Lower lobe of right lung (tissue), 2 donors: ENCODE results near the gene RFTN2. TPM values are rescaled to one million over a fixed set of nuclear protein-coding genes. Genes with fewer than 3 reads are reported as not detected.

ENCODE experiments used
- ATAC-seq, 2 donors: fragments of 200-7000 bp; cut with Tn5 transposase; one replicate each; pipeline ENCODE4 v1.9.1; 2020 to 2022; ENCODE audit warnings: mild to moderate bottlenecking in 2 of 2, moderate library complexity in 2 of 2
- DNase-seq: peaks from one replicate; pipeline ENCODE4 v3.0.0-alpha.2; 2020
- H3K27ac ChIP-seq: fragments of 200-600 bp; one replicate; pipeline ENCODE4 v1.8.0; 2022
- H3K27me3 ChIP-seq: fragments of 200-600 bp; one replicate; pipeline ENCODE4 v1.8.0; 2022; ENCODE audit warnings: low read depth
- H3K36me3 ChIP-seq: fragments of 200-600 bp; one replicate; pipeline ENCODE4 v1.8.0; 2022; ENCODE audit warnings: mild to moderate bottlenecking
- H3K4me1 ChIP-seq: fragments of 200-600 bp; one replicate; pipeline ENCODE4 v1.8.0; 2022
- H3K4me3 ChIP-seq: fragments of 200-600 bp; one replicate; pipeline ENCODE4 v1.8.0; 2022; ENCODE audit warnings: mild to moderate bottlenecking
- H3K9me3 ChIP-seq: fragments of 200-600 bp; one replicate; pipeline ENCODE4 v1.8.0; 2022
- intact Hi-C: fragments of 100-400 bp; cut with DNase I; formaldehyde crosslinking; loops from one replicate; pipeline ENCODE4 v1.11.0; 2022
- total RNA-seq: library from RNA; stranded (reverse); fragmentation: NEBNext Ultra II Directional; extraction: Animal tissue kit (Norgen Biotek cat#: 25700); gene quantifications from one replicate; pipeline ENCODE4 v1.2.1, GENCODE V29; 2021
- TF ChIP-seq, protein P1 (sequence below): fragments of 200-600 bp; IDR thresholded peaks from one replicate; pipeline ENCODE4 v1.8.0; 2022; ENCODE audit warnings: antibody characterized with exemption, mild to moderate bottlenecking
- donor health status: DM: no; HTN: yes; CAD: no; lungs with severe emphysema.

RFTN2 gene
- total RNA-seq, 1 donor from 2014 or later: 4.3 TPM

DNA sequence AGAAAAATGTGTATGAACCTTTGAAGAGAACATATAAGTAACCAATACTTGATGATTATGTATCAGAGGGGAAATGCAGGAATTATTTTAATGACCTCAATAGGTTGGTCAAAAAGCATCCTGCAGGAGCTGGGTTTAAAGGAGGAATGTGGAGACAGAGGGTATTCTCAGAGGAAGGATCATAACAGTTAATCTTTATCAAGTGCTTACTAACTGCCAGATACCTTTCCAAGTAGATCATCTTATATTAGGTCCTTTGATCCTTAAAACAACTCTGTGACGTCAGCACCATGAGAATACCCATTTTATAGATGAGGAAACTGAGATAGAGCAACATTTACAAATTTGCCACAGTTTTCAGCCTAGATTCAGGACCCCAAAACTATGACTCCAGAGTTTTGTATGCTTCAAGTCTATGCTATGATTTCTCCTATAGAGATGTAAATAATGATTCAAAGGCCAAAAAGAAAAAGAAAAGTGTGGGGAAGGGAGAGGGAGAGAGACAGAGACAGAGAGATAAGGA is 3.0 kb downstream of the RFTN2 start:
- intact Hi-C loops: no loop called here
- TF ChIP-seq, protein P1, sequence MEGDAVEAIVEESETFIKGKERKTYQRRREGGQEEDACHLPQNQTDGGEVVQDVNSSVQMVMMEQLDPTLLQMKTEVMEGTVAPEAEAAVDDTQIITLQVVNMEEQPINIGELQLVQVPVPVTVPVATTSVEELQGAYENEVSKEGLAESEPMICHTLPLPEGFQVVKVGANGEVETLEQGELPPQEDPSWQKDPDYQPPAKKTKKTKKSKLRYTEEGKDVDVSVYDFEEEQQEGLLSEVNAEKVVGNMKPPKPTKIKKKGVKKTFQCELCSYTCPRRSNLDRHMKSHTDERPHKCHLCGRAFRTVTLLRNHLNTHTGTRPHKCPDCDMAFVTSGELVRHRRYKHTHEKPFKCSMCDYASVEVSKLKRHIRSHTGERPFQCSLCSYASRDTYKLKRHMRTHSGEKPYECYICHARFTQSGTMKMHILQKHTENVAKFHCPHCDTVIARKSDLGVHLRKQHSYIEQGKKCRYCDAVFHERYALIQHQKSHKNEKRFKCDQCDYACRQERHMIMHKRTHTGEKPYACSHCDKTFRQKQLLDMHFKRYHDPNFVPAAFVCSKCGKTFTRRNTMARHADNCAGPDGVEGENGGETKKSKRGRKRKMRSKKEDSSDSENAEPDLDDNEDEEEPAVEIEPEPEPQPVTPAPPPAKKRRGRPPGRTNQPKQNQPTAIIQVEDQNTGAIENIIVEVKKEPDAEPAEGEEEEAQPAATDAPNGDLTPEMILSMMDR: no peak
- H3K4me3 ChIP-seq: no peak overlapping the region
- DNase-seq: no peak
- ATAC-seq: no peak
- H3K27ac ChIP-seq: no peak overlapping the region
- H3K36me3 ChIP-seq: no peaks in the 10 kb centered on the region
- no peaks in the 10 kb centered on the region for H3K9me3 ChIP-seq
- no peaks in the 10 kb centered on the region for H3K27me3 ChIP-seq
- peaks cover 6% of the 10 kb centered on the region for H3K4me1 ChIP-seq

DNA sequence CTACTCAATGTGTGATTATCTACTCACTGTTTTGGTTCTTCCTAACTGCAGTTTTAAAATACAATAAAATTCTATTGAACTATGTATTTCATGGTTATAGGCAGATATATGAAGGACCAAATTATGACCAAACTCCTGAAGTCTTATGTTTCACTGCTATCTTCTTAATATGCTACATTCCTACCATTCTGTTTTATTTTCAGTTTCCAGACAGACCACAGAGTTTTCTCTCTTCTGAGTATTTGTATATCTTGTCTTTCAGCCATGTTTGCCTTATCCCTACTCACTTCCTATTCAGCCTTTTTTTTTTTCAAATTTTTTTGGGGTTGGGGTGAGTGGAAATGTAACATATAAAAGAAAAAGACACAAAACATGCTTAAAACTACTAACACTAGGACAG is 6.3 kb downstream of the RFTN2 start:
- Histone ChIP-seq H3K4me3 (no peak overlapping the region), H3K36me3 (no peaks in the 10 kb centered on the region), H3K9me3 (peaks cover 11% of the 10 kb centered on the region), H3K4me1 (no peaks in the 10 kb centered on the region), H3K27me3 (no peaks in the 10 kb centered on the region), H3K27ac (no peak overlapping the region)
- DNase-seq: no peak
- intact Hi-C loops: no loop called here
- no peak for ATAC-seq
- TF ChIP-seq, protein P1: no peak

DNA sequence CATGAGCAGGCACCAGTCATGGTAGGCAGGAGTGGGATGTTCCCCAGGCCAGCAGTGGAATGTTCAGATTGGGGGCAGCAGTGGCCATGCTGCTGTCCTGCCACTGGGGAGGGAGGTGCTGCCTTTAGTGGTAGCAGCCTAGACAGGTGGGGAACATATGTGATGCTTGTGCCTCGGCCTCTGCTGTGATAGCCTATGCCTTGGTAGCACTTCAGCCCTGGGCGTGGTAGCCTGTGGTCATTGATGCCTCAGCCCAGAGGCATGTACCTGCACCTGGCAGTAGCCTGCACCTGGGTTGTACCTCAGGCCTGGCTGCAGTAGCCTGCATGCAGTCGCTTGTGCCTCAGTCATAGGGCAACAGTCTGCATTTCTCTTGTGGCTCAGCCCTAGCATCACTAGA is 7.1 kb downstream of the RFTN2 start:
- Histone ChIP-seq H3K27ac (no peak overlapping the region), H3K9me3 (peaks cover 11% of the 10 kb centered on the region), H3K4me3 (no peak overlapping the region), H3K27me3 (no peaks in the 10 kb centered on the region), H3K36me3 (no peaks in the 10 kb centered on the region), H3K4me1 (no peaks in the 10 kb centered on the region)
- TF ChIP-seq, protein P1: no peak
- DNase-seq (no peak), ATAC-seq (no peak)
- intact Hi-C loops: no loop called here

DNA sequence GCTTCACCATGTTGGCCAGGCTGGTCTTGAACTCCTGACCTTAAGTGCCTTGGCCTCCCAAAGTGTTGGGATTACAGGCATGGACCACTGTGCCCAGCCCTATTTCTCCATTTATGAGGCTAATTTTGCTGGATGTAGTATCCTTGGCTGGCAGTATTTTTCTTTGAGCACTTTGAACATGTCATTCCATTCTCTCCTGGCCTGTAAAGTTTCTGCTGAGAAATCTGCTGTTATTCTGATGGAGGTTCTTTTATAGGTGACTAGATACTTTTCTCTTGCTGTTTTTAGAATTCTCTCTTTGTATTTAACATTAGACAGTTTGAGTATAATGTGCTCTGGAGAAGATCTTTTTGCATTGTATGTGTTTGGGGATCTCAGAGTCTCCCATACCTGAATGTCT is 9.1 kb downstream of the RFTN2 start:
- Histone ChIP-seq H3K4me1 (no peaks in the 10 kb centered on the region), H3K4me3 (no peak overlapping the region), H3K36me3 (no peaks in the 10 kb centered on the region), H3K9me3 (peaks cover 11% of the 10 kb centered on the region), H3K27me3 (no peaks in the 10 kb centered on the region), H3K27ac (no peak overlapping the region)
- TF ChIP-seq, protein P1: no peak
- ATAC-seq (no peak), DNase-seq (no peak)
- intact Hi-C loops: no loop called here

DNA sequence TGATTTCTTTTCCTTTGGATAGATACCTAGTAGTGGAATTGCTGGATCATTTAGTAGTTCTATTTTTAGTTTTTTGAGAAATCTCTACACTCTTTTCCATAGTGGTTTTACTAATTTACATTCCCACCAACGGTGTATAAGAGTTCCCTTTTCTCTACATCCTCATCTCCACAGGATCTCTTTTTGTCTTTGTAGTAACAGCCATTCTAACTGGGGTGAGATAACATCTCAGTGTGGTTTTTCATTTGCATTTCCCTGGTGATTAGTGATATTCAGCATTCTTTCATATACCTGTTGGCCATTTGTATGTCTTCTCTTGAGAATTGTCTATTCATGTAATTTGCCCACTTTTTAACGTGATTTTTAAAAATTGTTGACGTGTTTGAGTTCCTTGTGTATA is 13.8 kb downstream of the RFTN2 start:
- no peaks in the 10 kb centered on the region for H3K27me3 ChIP-seq
- H3K27ac ChIP-seq: no peak overlapping the region
- H3K36me3 ChIP-seq: no peaks in the 10 kb centered on the region
- DNase-seq (no peak), ATAC-seq (no peak)
- no peak overlapping the region for H3K4me3 ChIP-seq
- no peaks in the 10 kb centered on the region for H3K4me1 ChIP-seq
- TF ChIP-seq, protein P1: no peak
- H3K9me3 ChIP-seq: peaks cover 6% of the 10 kb centered on the region
- intact Hi-C loops: no loop called here

DNA sequence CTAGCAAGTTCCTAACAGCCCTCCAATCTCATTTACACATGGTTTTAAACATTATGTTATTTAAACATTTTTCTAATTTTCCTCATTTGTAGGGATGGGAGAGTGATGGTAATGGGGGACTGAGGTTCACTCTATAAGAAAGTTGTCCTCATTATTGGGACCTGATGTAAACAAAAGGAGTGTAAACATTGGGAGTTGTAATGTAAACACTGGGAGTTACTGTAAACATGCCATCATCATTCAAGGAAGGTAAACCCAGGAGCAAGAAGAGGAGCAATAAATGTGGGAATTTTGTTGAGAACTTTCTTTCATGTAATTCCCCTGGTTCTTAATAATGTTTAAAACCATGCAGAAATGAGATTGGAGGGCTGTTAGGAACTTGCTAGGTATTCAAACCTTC is 17.8 kb downstream of the RFTN2 start:
- intact Hi-C loops: no loop called here

More for the DNA sequence above, 17.8 kb downstream of the RFTN2 start:
- ATAC-seq: no peak
- H3K27me3 ChIP-seq: no peaks in the 10 kb centered on the region
- H3K9me3 ChIP-seq: no peaks in the 10 kb centered on the region
- no peaks in the 10 kb centered on the region for H3K4me1 ChIP-seq
- no peak overlapping the region for H3K4me3 ChIP-seq
- TF ChIP-seq, protein P1: no peak
- no peak overlapping the region for H3K27ac ChIP-seq
- DNase-seq: no peak
- H3K36me3 ChIP-seq: no peaks in the 10 kb centered on the region
